ENCODE measurements around the gene CCN6.

- TF ChIP-seq, protein P1, sequence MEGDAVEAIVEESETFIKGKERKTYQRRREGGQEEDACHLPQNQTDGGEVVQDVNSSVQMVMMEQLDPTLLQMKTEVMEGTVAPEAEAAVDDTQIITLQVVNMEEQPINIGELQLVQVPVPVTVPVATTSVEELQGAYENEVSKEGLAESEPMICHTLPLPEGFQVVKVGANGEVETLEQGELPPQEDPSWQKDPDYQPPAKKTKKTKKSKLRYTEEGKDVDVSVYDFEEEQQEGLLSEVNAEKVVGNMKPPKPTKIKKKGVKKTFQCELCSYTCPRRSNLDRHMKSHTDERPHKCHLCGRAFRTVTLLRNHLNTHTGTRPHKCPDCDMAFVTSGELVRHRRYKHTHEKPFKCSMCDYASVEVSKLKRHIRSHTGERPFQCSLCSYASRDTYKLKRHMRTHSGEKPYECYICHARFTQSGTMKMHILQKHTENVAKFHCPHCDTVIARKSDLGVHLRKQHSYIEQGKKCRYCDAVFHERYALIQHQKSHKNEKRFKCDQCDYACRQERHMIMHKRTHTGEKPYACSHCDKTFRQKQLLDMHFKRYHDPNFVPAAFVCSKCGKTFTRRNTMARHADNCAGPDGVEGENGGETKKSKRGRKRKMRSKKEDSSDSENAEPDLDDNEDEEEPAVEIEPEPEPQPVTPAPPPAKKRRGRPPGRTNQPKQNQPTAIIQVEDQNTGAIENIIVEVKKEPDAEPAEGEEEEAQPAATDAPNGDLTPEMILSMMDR (IDR thresholded peaks at IDR 0.05; ENCODE audit: poor library complexity, severe bottlenecking), result no peak
- TF ChIP-seq EZH2 (IDR thresholded peaks at IDR 0.05; ENCODE audit: borderline replicate concordance, insufficient read depth, low read length, poor library complexity, severe bottlenecking) (no peak), POLR2AphosphoS5 (IDR thresholded peaks at IDR 0.05) (no peak)
Measured at GRCh38 chr6:112008482-112008881, 45.4 kb upstream of the CCN6 start.

All from neural cell (in vitro differentiated cells).